PC-9 (cell line): ENCODE results near the gene NACC2. TPM values are rescaled to one million over a fixed set of nuclear protein-coding genes. Genes with fewer than 3 reads are reported as not detected.
A peak's percentile ranks its signal among the peaks of the same experiment; 100 is the strongest.

Experiments used
- BruUV-seq: library from RNA; stranded (reverse); fragments of 400-500 nt; replicated peaks from 2 replicates; lab custom pipeline; 2021; lab: Mats Ljungman, UMichigan
- CTCF ChIA-PET: fragments of 300-600 bp; sonication (Branson Sonifier 250); formaldehyde crosslinking; loops from one replicate; lab custom pipeline; 2022; ENCODE audit warnings: antibody characterized with exemption; lab: Charles Lee
- POLR2A ChIA-PET: fragments of 300-600 bp; sonication (Branson Sonifier 250); formaldehyde crosslinking; loops from one replicate; lab custom pipeline; 2022; ENCODE audit warnings: antibody characterized with exemption; ENCODE audit not compliant: unreplicated experiment; lab: Charles Lee
- DNase-seq, 2 experiments: peaks; one replicate each; pipeline versions ENCODE4 v3.0.0 to v3.0.0-alpha.2; 2015 to 2022; ENCODE audit warnings: mixed read lengths in 1 of 2
- H2AFZ ChIP-seq: fragments of 200-600 bp; sonication (generic); 2 replicates; pipeline ENCODE4 v1.8.1; 2017; ENCODE audit warnings: antibody characterized with exemption
- H3F3A ChIP-seq: fragments of 200-600 bp; sonication (generic); 2 replicates; pipeline ENCODE4 v1.8.1; 2017; ENCODE audit warnings: antibody characterized with exemption, mild to moderate bottlenecking, low read depth; ENCODE audit not compliant: insufficient read depth
- H3K27ac ChIP-seq: fragments of 200-600 bp; sonication (generic); 2 replicates; pipeline ENCODE4 v1.6.1; 2016; ENCODE audit warnings: mixed run types
- H3K27me3 ChIP-seq: fragments of 200-600 bp; sonication (generic); 2 replicates; pipeline ENCODE4 v1.6.1; 2016; ENCODE audit warnings: low read depth, mixed run types; ENCODE audit not compliant: insufficient read depth
- H3K36me3 ChIP-seq: fragments of 200-600 bp; sonication (generic); 2 replicates; pipeline ENCODE4 v1.6.1; 2016; ENCODE audit warnings: low read depth, mixed run types
- H3K4me1 ChIP-seq: fragments of 200-600 bp; sonication (generic); replicated peaks from 2 replicates; pipeline ENCODE4 v1.6.1; 2016; ENCODE audit warnings: mixed run types; ENCODE audit not compliant: insufficient read depth
- H3K4me2 ChIP-seq: fragments of 200-600 bp; sonication (generic); 2 replicates; pipeline ENCODE4 v1.6.1; 2017; ENCODE audit warnings: mixed run types
- H3K4me3 ChIP-seq: fragments of 200-600 bp; sonication (generic); 2 replicates; pipeline ENCODE4 v1.6.1; 2016; ENCODE audit warnings: mixed run types
- H3K79me2 ChIP-seq: fragments of 200-600 bp; sonication (generic); 2 replicates; pipeline ENCODE4 v1.6.1; 2017; ENCODE audit warnings: low read depth, mixed run types
- H3K9me2 ChIP-seq: fragments of 200-600 bp; sonication (generic); 2 replicates; pipeline ENCODE4 v1.8.1; 2017; ENCODE audit warnings: mild to moderate bottlenecking; ENCODE audit not compliant: insufficient read depth
- H3K9me3 ChIP-seq: fragments of 200-600 bp; sonication (generic); 2 replicates; pipeline ENCODE4 v1.8.1; 2016; ENCODE audit warnings: low read depth; ENCODE audit not compliant: insufficient read depth
- H4K20me1 ChIP-seq: fragments of 200-600 bp; sonication (generic); 2 replicates; pipeline ENCODE4 v1.8.1; 2017; ENCODE audit not compliant: insufficient read depth
- EZH2 ChIP-seq: fragments of 200-600 bp; sonication (generic); IDR thresholded peaks from 2 replicates; pipeline ENCODE4 v1.8.0; 2017; ENCODE audit warnings: antibody characterized with exemption, low read depth
- intact Hi-C: fragments of 100-400 bp; cut with micrococcal nuclease; formaldehyde crosslinking; loops from one replicate; pipeline ENCODE4 v1.10.0; 2022; ENCODE audit not compliant: unreplicated experiment
- total RNA-seq: library from RNA; stranded (reverse); gene quantifications from 2 replicates; pipeline ENCODE4 v1.2.3, GENCODE V29; 2021
- TF ChIP-seq, protein P1 (sequence below): fragments of 200-600 bp; sonication (generic); conservative IDR thresholded peaks from 2 replicates; pipeline ENCODE4 v1.6.1; 2017; ENCODE audit warnings: mixed run types, antibody characterized with exemption, mild to moderate bottlenecking, moderate library complexity

Gene NACC2
- total RNA-seq, 1 experiment from 2014 or later: 22.4 TPM

DNA sequence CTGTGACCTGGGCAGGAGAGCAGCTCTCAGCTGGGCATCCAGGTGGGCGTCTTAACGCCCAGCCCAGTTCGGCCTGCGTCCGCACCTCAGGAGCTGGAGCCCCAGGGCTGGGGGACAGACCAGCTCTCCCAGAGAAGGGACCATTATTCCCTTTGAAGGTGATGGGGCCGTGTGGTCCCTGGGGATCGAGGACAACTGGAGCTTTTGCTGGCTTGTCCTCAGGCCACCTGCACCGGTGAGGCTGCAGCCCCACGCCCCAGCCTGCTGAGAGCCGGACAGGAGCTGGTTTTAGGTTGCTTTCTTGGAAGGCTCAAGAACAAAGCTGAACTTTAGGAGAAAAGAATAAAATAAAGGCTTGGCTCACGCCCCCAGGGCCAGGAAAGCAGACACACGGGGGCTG lies 40.9 kb downstream of the NACC2 start:
- Histone ChIP-seq H3K4me3 (no peak overlapping the region), H3K79me2 (0 out of 2 replicates have a peak, but pooled peaks cover 8% of the 10 kb centered on the region), H3K4me2 (peak overlapping the region; percentile 100), H3K9me3 (no peaks in the 10 kb centered on the region), H3K36me3 (no peaks in the 10 kb centered on the region), H3K27me3 (no peaks in the 10 kb centered on the region), H3K9me2 (no peaks in the 10 kb centered on the region), H3K4me1 (peaks cover 33% of the 10 kb centered on the region), H3F3A (peaks cover 19% of the 10 kb centered on the region), H3K27ac (no peak overlapping the region), H2AFZ (no peak overlapping the region), H4K20me1 (peaks cover 20% of the 10 kb centered on the region)
- TF ChIP-seq EZH2: no peak
- TF ChIP-seq, protein P1, sequence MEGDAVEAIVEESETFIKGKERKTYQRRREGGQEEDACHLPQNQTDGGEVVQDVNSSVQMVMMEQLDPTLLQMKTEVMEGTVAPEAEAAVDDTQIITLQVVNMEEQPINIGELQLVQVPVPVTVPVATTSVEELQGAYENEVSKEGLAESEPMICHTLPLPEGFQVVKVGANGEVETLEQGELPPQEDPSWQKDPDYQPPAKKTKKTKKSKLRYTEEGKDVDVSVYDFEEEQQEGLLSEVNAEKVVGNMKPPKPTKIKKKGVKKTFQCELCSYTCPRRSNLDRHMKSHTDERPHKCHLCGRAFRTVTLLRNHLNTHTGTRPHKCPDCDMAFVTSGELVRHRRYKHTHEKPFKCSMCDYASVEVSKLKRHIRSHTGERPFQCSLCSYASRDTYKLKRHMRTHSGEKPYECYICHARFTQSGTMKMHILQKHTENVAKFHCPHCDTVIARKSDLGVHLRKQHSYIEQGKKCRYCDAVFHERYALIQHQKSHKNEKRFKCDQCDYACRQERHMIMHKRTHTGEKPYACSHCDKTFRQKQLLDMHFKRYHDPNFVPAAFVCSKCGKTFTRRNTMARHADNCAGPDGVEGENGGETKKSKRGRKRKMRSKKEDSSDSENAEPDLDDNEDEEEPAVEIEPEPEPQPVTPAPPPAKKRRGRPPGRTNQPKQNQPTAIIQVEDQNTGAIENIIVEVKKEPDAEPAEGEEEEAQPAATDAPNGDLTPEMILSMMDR: no peak
- CTCF ChIA-PET: no interaction called here
- BruUV-seq: no TSS peak
- intact Hi-C loops: loop anchor here (5.0 kb wide), 1 partner anchor 63 kb away; the partner anchor contains the start of gene TMEM250
- POLR2A ChIA-PET: no interaction called here
- DNase-seq: no peak

DNA sequence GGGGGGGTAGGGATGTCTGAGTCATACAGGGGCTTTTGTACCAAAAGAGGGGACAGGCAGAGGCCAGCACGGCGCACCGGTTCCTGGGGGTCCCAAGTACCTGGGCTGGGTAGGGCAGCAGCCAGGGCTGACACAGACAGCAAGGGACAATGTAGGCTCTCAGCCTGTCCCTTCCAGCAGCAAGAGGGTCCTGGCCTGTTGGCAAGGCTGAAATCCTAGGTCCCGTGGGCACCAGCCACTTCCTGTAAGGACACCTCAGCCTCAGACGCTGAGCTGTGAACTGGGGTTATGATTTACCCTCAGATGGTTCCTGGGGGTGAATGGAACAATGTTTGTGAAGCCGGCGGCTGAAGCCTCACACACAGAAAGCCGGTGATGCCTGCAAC lies 41.3 kb downstream of the NACC2 start:
- Histone ChIP-seq H4K20me1 (peaks cover 19% of the 10 kb centered on the region), H3K4me2 (peak overlapping the region; percentile 100), H3K9me2 (no peaks in the 10 kb centered on the region), H3K27ac (peak overlapping the region; percentile 65; the same call in 1 of the 2 replicates), H3K79me2 (0 out of 2 replicates have a peak, but pooled peaks cover 8% of the 10 kb centered on the region), H2AFZ (no peak overlapping the region), H3K9me3 (no peaks in the 10 kb centered on the region), H3F3A (peaks cover 19% of the 10 kb centered on the region), H3K36me3 (no peaks in the 10 kb centered on the region), H3K27me3 (no peaks in the 10 kb centered on the region), H3K4me3 (no peak overlapping the region; the same call in 1 of the 2 replicates), H3K4me1 (peaks cover 33% of the 10 kb centered on the region)
- POLR2A ChIA-PET: no interaction called here
- BruUV-seq: no TSS peak
- no peak for DNase-seq
- TF ChIP-seq EZH2: no peak
- TF ChIP-seq, protein P1: no peak
- intact Hi-C loops: loop anchor here (5.0 kb wide), 1 partner anchor 64 kb away; the partner anchor contains the start of gene TMEM250
- CTCF ChIA-PET: no interaction called here

DNA sequence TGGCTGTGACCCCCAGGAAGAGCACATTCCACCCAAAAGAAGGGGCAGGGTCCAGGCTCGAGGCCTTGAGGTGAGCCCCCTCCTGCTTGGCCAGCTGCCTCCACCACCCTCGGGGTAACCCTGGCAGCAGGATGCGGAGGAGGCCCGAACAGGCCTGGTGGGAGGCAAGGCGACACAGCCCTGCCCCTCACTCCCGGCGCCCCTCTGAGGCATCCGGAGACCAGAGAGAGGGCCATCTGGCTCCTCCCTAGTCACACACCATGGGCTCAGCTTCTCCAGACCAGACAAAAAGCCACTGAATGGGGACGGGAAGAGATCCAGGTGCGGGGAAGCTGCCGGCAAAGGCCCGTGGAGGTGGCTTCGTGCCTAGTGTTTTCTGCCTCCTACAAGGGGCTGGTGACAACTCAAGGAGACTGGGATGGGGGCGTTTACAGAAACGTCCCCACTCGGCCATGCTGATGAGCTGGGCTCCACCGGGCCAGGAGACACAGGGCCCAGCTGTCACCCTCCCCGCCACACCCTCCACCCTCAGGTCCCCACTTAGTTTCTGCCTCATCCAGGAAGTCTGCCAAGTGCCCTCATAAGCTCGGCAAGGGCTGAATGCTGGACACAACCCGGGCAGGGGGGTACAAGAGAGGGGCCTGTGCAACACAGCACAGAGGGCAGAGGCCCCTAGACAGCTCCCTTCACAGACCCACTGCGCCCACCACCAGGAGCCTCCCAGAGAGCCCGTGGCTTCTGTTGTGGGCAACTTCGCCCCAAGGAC lies 41.9 kb downstream of the NACC2 start:
- peak overlapping the region; percentile 100 for H3K4me2 ChIP-seq
- TF ChIP-seq EZH2: no peak
- TF ChIP-seq, protein P1: no peak
- H3K4me3 ChIP-seq: peak overlapping the region; percentile 74
- H3K4me1 ChIP-seq: peaks cover 33% of the 10 kb centered on the region
- DNase-seq: no peak
- H3K9me2 ChIP-seq: no peaks in the 10 kb centered on the region
- BruUV-seq: TSS peak; percentile 93
- no peak overlapping the region; the same call in 1 of the 2 replicates for H2AFZ ChIP-seq
- peaks cover 19% of the 10 kb centered on the region for H3F3A ChIP-seq
- H4K20me1 ChIP-seq: peaks cover 14% of the 10 kb centered on the region
- CTCF ChIA-PET: no interaction called here
- intact Hi-C loops: loop anchor here (1.0 to 5.0 kb wide), 3 partner anchors 26 to 64 kb away; partner anchors contain the start of genes NACC2 and TMEM250
- no peaks in the 10 kb centered on the region for H3K9me3 ChIP-seq
- H3K27me3 ChIP-seq: no peaks in the 10 kb centered on the region
- POLR2A ChIA-PET: interaction anchor here (0.6 kb wide), 2 partner anchors 18 to 787 kb away, joined by 3 to 18 read pairs; no protein-coding TSS in a partner anchor
- peak overlapping the region; percentile 65 for H3K27ac ChIP-seq
- H3K36me3 ChIP-seq: no peaks in the 10 kb centered on the region
- H3K79me2 ChIP-seq: 0 out of 2 replicates have a peak, but pooled peaks cover 8% of the 10 kb centered on the region
